Stimulated activated naive CD8-positive, alpha-beta T cell treated with anti-CD3 and anti-CD28 coated beads, Interleukin-15, Interleukin-2, amounts not matched to agents 100 U/mL and 50 U/mL, for 24 hours (primary cell): ENCODE data around the gene HJV.

Experiments used
- ATAC-seq: fragments of 150-1000 bp; cut with Tn5 transposase; one replicate; pipeline ENCODE4 v1.10.0; 2021
- DNase-seq: peaks from one replicate; pipeline ENCODE4 v3.0.0; 2021

Gene HJV

GRCh38 chr1:145977486-145978470 lies 43.8 kb downstream of the HJV start:
- DNase-seq, result peak; percentile 71
- ATAC-seq, result peak; percentile 30

- ATAC-seq (no peak), DNase-seq (no peak)
Measured at GRCh38 chr1:145977016-145977415, 44.5 kb downstream of the HJV start.

- ATAC-seq (no peak), DNase-seq (no peak)
Measured at GRCh38 chr1:145975216-145975615, 46.3 kb downstream of the HJV start.

- no peak for DNase-seq
- ATAC-seq, result no peak
Measured at GRCh38 chr1:145974721-145975120, 46.8 kb downstream of the HJV start.

DNA sequence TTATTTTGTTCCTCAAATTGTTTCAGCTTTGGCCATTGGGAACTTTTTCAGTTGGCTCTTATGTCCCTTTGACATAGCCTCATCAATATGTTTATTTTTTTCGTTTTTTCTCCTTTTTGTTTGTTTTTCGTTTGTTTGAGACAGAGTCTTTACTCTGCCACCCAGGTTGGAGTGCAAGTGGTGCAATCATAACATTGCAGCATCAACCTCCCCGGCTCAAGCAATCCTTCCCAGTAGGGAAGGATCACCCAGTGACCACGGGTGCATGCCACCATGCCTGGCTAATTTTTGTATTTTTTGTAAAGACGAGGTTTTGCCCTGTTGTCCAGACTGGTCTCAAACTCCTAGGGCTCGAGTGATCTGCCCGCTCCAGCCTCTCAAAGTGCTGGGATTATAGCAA lies 49.0 kb downstream of the HJV start:
- ATAC-seq, result no peak
- no peak for DNase-seq
